Suprapubic skin (tissue), 4 donors: Measurements from ENCODE around the gene BMERB1.
"Not testable (repeated sequence)": the region's sequence is repeated elsewhere in the genome, so short reads cannot be mapped to it uniquely, and the experiment has no call there.

Experiments used
- EP300 ChIP-seq: sonication (generic); formaldehyde crosslinking; IDR thresholded peaks from one replicate; pipeline ENCODE4 v1.6.1; 2017; ENCODE audit warnings: antibody characterized with exemption
- POLR2A ChIP-seq, 2 donors: fragments of 450-650 bp; IDR thresholded peaks; one replicate each; pipeline ENCODE4 v1.6.1; 2017; ENCODE audit warnings: antibody characterized with exemption in 2 of 2, mild to moderate bottlenecking in 2 of 2, moderate library complexity in 2 of 2
- POLR2AphosphoS5 ChIP-seq, 3 donors: sonication (generic); formaldehyde crosslinking; IDR thresholded peaks; one replicate each; pipeline ENCODE4 v1.6.1; 2017; ENCODE audit warnings: antibody characterized with exemption in 3 of 3
- TF ChIP-seq, protein P1 (sequence below), 2 donors: fragments of 200-600 bp in 1 of 2; fragments of 450-650 bp in 1 of 2; sonication (generic) in 1 of 2; IDR thresholded peaks; one replicate each; pipeline ENCODE4 v1.5.1; 2016 to 2019; ENCODE audit warnings: antibody characterized with exemption in 2 of 2, mild to moderate bottlenecking in 1 of 2, moderate library complexity in 1 of 2

DNA sequence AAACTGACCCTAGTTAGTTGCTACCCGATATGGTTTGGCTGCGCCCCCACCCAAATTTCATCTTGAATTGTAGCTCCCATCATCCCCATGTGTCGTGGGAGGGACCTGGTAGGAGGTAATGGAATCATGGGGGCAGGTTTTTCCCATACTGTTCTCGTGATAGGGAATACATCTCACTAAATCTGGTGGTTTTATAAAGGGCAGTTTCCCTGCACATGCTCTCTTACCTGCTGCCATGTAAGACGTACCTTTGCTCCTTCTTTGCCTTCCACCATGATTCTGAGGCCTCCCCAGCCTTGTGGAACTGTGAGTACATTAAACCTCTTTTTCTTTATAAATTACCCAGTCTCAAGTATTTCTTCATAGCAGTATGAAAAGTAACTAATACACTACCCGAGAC is 46.3 kb upstream of the BMERB1 start:
- TF ChIP-seq, protein P1, sequence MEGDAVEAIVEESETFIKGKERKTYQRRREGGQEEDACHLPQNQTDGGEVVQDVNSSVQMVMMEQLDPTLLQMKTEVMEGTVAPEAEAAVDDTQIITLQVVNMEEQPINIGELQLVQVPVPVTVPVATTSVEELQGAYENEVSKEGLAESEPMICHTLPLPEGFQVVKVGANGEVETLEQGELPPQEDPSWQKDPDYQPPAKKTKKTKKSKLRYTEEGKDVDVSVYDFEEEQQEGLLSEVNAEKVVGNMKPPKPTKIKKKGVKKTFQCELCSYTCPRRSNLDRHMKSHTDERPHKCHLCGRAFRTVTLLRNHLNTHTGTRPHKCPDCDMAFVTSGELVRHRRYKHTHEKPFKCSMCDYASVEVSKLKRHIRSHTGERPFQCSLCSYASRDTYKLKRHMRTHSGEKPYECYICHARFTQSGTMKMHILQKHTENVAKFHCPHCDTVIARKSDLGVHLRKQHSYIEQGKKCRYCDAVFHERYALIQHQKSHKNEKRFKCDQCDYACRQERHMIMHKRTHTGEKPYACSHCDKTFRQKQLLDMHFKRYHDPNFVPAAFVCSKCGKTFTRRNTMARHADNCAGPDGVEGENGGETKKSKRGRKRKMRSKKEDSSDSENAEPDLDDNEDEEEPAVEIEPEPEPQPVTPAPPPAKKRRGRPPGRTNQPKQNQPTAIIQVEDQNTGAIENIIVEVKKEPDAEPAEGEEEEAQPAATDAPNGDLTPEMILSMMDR (IDR thresholded peaks at IDR 0.05), result not testable (repeated sequence)
- not testable (repeated sequence) for TF ChIP-seq POLR2A (IDR thresholded peaks at IDR 0.05); POLR2AphosphoS5 (IDR thresholded peaks at IDR 0.05); EP300
